GM12873 (cell line): ENCODE data around the gene VCP.

ENCODE experiments used
- TF ChIP-seq, protein P1 (sequence below): IDR thresholded peaks from 2 replicates; pipeline ENCODE4 v1.5.1; 2012; ENCODE audit warnings: low read depth, mild to moderate bottlenecking, moderate library complexity, low read length, control low read depth; ENCODE audit not compliant: insufficient read depth; ENCODE audit errors: missing control alignments

The VCP gene

DNA sequence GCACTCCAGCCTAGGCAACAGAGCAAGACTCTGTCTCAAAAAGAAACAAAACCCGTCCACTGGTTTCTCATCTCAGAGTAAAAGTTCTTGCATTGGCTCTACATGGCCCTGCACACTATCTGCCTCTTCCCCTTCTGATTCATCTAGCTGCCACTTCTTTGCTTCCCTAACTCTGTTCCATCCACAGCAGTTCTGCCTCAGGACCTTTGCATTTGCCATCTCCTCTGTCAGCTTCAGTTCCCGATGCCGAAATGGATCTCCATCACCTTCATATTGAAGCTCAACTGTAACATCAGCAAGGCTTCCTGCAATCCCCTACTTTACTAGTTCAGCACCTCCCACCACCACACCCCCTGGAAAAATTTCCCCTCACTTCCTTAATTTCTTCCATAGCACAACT is 25.1 kb upstream of the VCP start:
- TF ChIP-seq, protein P1, sequence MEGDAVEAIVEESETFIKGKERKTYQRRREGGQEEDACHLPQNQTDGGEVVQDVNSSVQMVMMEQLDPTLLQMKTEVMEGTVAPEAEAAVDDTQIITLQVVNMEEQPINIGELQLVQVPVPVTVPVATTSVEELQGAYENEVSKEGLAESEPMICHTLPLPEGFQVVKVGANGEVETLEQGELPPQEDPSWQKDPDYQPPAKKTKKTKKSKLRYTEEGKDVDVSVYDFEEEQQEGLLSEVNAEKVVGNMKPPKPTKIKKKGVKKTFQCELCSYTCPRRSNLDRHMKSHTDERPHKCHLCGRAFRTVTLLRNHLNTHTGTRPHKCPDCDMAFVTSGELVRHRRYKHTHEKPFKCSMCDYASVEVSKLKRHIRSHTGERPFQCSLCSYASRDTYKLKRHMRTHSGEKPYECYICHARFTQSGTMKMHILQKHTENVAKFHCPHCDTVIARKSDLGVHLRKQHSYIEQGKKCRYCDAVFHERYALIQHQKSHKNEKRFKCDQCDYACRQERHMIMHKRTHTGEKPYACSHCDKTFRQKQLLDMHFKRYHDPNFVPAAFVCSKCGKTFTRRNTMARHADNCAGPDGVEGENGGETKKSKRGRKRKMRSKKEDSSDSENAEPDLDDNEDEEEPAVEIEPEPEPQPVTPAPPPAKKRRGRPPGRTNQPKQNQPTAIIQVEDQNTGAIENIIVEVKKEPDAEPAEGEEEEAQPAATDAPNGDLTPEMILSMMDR = no peak

DNA sequence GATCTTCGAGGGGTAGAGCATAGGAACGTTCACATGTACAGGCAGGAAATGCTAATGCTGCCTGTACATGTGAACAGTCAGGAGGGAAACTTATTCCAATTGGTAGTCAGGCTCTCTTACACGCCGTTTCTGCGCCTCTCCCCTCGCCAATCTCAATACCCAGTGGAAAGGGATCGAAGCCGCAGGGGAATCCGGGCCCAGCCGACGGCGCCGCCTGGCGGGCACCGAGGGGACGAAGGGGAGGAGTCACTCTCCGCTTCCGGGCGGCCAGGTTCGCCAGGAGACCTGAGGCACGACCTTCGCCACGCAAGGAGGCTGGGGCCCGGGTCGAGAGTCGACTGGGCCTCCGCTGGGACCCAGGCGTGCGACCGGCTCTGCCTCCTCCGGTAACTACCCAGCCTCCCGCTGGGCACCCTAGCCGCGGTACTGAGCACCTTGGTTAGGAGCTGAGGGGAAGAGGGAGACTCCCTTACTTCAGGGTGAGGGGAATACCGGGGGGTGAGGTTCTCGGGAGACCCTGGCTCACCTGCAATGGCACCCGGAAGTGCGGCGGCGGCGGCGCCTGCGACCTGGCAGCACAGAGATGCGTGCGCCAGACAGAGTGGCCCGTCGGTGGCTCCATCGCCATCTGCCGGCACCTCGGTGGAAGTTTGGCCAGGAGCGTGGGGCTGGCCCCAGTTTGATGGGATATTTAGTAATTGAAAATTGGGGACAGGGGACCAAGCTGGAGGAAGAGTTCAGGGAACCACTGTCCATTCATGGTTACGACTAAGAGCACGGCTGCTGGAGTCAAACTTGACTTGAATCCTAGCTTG is 23.8 kb upstream of the VCP start, which contains the start of gene PIGO:
Gene PIGO, minus strand, starts transcription at position 557 of the 815 bp plus-strand sequence. CDS start 1,026 bp downstream, outside the sequence.
- TF ChIP-seq, protein P1 = peak; percentile 91

DNA sequence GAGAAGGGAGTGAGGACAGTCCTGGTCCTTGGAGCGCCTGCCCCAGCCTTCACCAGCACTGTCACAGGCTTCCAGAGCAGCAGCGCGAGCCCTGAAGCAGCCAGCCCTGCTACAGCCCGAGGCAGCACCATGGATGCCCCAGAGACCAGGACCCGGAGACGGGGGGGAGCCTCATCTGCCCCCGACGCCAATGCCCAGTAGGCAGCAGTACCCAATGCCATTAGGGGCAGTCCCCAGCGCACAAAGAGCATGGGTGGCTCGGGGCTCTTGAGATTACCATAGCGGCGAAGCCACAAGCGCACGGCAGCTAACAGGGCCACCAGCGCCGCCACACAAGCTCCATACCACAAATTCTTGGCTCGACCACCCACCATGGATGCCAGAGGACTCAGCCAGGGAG is 19.1 kb upstream of the VCP start:
- TF ChIP-seq, protein P1 = no peak

DNA sequence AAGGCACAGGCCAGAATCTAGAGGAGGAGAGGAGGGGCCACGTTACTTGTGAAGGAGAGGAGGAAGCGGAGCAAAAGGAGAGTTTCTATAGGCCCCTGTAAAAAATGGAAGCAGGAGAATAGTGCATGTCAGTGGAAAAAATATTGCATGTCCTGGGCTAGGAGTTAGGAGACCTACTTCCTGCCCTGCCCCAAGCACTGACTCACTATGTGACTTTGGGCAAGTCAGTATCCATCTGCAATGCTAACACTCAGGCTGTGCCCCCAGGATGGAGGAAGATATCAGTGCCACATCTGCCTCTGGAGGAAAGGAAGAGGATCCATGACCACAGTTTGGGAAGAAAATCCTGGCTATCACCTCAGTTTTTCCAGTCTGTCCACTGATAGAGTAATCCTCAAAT is 17.0 kb upstream of the VCP start:
- TF ChIP-seq, protein P1 = no peak

DNA sequence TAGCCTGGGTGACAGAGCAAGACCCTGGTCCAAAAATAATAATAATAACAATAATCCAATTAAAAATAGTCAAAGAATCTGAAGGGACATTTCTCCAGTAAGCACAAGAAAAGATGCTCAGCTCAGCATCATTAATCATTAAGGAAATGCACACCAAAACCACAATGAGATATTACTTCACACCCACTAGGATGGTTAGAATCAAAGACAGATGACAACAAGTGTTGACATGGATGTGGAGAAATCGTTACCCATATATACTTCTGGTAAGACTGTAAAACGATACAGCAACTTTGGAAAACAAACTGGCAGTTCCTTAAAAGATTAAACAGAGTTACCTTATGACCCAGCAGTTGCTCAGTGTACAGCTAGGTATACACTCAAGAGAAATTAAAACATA is 12.7 kb upstream of the VCP start:
- TF ChIP-seq, protein P1 = no peak

DNA sequence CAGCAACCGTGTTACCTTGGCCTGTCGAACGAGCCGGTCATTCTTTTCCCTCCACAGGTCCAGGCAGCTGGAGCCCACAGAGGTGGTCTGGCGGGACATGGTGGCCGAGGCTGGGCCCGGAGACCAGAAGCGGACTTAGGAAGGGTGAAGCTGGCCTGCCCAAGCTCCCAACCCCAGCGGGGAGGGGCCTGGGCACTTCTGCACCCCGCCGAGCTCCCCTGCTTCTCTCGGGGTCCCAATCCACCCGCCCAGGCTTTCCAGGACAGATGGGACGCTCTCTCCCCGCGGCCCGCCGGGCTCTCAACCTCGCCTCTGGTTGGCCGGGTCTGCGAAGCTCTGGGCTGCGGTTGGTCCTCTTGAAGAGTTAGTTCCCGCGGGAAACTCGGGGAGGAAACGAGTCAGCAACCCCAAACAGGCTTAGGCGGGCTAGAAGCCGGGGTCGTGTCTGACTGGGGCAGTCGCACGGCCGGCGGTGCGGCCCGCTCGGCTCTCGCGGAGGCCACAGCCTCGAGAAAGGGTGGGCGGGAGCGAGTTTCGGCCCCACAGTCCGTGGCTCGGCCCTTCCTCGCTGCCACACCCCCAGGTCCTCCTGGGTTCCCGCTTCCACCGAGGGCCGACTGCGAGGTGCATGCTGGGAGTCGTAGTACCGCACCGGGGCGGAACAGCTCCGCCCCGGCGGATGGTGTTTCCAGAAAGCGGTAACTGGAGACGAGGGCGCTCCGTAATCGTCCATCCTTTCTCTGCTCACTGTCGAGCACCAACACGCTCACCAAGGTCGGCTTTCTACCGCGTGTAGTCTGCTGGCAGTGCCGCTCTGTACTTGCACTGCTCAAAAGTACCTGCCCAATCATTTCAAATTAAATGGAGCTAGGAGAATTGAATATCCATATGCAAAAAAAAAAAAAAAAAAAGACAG is 7.3 kb upstream of the VCP start, which contains the start of gene FANCG:
Gene FANCG, minus strand, starts transcription at position 517 of the 916 bp plus-strand sequence. Its CDS starts 418 bp downstream, at position 99.
- TF ChIP-seq, protein P1 = no peak

DNA sequence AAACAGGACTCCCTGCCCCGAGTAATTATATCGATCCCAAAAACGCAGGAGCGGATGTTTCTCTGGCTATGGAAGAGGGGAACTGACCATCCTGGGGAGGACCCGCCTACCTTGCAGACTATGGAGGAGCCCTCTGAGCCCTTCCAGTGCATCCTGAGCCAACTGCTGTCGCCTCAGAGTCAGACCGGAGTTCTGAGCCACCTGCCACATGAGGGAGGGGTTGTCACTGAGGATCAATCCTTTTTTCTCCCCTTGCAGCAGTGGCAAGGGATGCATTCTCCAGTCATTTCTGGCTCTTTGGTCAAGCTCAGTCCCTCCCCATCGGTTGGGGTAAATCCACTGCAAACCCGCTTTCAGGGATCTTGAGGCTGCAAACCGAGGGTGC is 6.6 kb upstream of the VCP start:
- TF ChIP-seq, protein P1 = no peak
